Testis (tissue), 3 donors: ENCODE results near the gene CEACAM19. TPM values are rescaled to one million over a fixed set of nuclear protein-coding genes. Genes with fewer than 3 reads are reported as not detected.

ENCODE experiments used
- DNase-seq: peaks from one replicate; pipeline ENCODE4 v3.0.0-alpha.2; 2019
- H3K27ac ChIP-seq, 2 donors: fragments of 200-600 bp; sonication (generic); one replicate each; pipeline ENCODE4 v1.5.1; 2019
- H3K27me3 ChIP-seq: fragments of 200-600 bp; sonication (generic); one replicate; pipeline ENCODE4 v1.5.1; 2019
- H3K36me3 ChIP-seq: fragments of 200-600 bp; sonication (generic); one replicate; pipeline ENCODE4 v1.5.1; 2017; ENCODE audit warnings: low read depth; ENCODE audit errors: missing control alignments
- H3K4me1 ChIP-seq: fragments of 200-600 bp; sonication (generic); one replicate; pipeline ENCODE4 v1.5.1; 2019
- H3K4me3 ChIP-seq, 2 donors: fragments of 200-600 bp; sonication (generic); one replicate each; pipeline ENCODE4 v1.5.1; 2017 to 2019
- H3K9me3 ChIP-seq: fragments of 200-600 bp; sonication (generic); one replicate; pipeline ENCODE4 v1.5.1; 2017
- CTCF ChIP-seq, 3 experiments: fragments of 450-650 bp in 2 of 3; fragments of 200-600 bp in 1 of 3; sonication (generic) in 1 of 3; IDR thresholded peaks; one replicate each; pipeline ENCODE4 v1.5.1; 2016 to 2019; ENCODE audit warnings: antibody characterized with exemption in 3 of 3, mild to moderate bottlenecking in 2 of 3, moderate library complexity in 1 of 3
- POLR2A ChIP-seq: fragments of 450-650 bp; IDR thresholded peaks from one replicate; pipeline ENCODE4 v1.6.1; 2017; ENCODE audit warnings: antibody characterized with exemption, mild to moderate bottlenecking, moderate library complexity
- whole genome bisulfite sequencing, 2 donors: methylation state at CpG; one replicate each; pipeline ENCODE4 v1.1.5; 2018; 5-methylcytosine and 5-hydroxymethylcytosine counted together
- intact Hi-C: fragments of 100-400 bp; cut with DNase I; formaldehyde crosslinking; loops from one replicate; pipeline ENCODE4 v1.15.1; 2023; ENCODE audit warnings: low total_unique reads
- polyA plus RNA-seq: library from polyadenylated mRNA; stranded (reverse); fragments of 350-450 nt; fragmentation: Illumina TruSeq; extraction: RNeasy Lipid Tissue Mini Kit (QIAGEN cat#74804); gene quantifications from one replicate; pipeline ENCODE4 v1.2.3, GENCODE V29; 2014; ENCODE audit warnings: low read depth, low replicate concordance; ENCODE audit not compliant: insufficient read depth
- total RNA-seq, 2 donors: library from RNA; depleted of rRNA; stranded (reverse); fragments of >200 nt; gene quantifications; one replicate each; pipeline ENCODE4 v1.2.3, GENCODE V29; 2016

The CEACAM19 gene
- total and polyA plus RNA-seq, 3 donors from 2014 or later, result 9.9 to 14.7 (median 11.2) TPM

DNA sequence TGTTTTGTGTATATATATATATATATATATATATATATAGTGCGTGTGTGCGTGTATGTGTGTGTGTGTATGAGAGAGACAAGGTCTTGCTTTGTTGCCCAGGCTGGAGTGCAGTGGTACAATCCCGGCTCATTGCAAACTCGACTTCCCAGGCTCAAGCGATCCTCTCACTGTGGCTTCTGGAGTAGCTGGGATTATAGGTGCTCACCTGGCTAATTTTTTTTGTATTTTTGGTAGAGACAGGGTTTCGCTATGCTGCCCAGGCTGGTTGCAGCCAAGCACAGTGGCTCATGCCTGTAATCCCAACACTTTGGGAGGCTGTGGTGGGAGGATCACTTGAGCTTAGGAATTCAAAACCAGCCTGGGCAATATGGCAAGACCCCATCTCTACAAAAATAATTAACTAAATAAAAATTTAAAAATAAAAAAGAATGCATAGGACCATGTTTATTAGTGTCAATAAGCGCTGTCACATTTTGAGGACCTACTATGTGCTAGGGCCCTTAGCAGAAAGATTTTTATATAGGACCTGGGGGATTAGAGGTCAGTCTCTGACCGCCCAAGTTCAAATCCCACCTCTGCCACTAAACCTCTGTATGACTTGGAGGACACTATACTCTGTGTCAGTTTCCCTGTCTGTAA is 25.8 kb upstream of the CEACAM19 start:
- Histone ChIP-seq H3K36me3 (no peaks in the 10 kb centered on the region), H3K27me3 (no peaks in the 10 kb centered on the region), H3K9me3 (no peaks in the 10 kb centered on the region), H3K4me1 (peaks cover 8% of the 10 kb centered on the region), H3K27ac (no peak overlapping the region), H3K4me3 (no peak overlapping the region)
- intact Hi-C loops, result no loop called here
- 69 to 79% methylated on average over 8 of the region's 8 CpGs for WGBS, 2 donors
- TF ChIP-seq CTCF (IDR thresholded peaks at IDR 0.05) (no peak), POLR2A (no peak)
- no peak for DNase-seq

GRCh38 chr19:44646049-44646416 is 25.2 kb upstream of the CEACAM19 start:
- H3K4me1 ChIP-seq, result peaks cover 8% of the 10 kb centered on the region
- H3K9me3 ChIP-seq, result no peaks in the 10 kb centered on the region
- H3K36me3 ChIP-seq, result no peaks in the 10 kb centered on the region
- H3K27me3 ChIP-seq, result no peaks in the 10 kb centered on the region
- no peak for TF ChIP-seq CTCF (IDR thresholded peaks at IDR 0.05)
- no peak for TF ChIP-seq POLR2A
- intact Hi-C loops, result no loop called here
- DNase-seq, result no peak
- H3K4me3 ChIP-seq, result no peak overlapping the region
- 90 to 96% methylated on average over 3 of the region's 3 CpGs for WGBS, 2 donors
- no peak overlapping the region for H3K27ac ChIP-seq

- 46 to 74% methylated on average over 26 to 31 of the region's 31 CpGs for WGBS, 2 donors
- intact Hi-C loops, result no loop called here
- H3K4me3 ChIP-seq, result no peak overlapping the region
- H3K36me3 ChIP-seq, result no peaks in the 10 kb centered on the region
- TF ChIP-seq POLR2A (no peak), CTCF (IDR thresholded peaks at IDR 0.05) (no peak)
- no peak overlapping the region for H3K27ac ChIP-seq
- peaks cover 8% of the 10 kb centered on the region for H3K4me1 ChIP-seq
- no peaks in the 10 kb centered on the region for H3K27me3 ChIP-seq
- no peak for DNase-seq
- H3K9me3 ChIP-seq, result no peaks in the 10 kb centered on the region
These were observed 24.1 kb upstream of the CEACAM19 start for GRCh38 chr19:44647144-44647543.

DNA sequence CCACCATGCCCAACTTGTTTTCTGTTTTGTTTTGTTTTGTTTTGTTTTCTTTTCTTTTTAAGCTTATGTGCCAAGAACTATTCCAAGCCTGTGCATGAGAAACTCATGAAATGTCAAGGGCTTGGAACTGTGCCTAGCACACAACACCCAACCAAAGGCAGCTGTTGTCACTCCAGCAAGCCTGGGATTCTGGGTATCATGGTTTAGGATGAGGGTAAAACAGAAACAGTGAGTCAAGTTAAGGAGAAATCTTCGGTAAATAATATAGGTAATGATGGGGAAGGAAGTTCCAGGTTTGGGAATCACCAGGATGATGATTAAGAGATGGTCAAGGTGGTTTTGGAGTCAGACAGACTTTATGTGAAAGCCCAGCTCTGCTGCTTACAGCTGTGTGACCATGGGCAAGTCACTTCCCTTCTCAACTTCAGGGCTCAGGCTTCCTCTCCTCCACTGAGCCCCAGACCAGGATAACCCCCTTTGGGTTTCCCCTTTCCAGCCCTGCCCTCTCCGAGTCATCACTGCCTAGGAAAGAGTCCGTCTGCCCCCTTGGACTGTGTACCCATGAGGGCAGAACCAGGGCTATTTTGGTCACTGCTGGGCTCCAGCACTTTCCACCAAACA is 22.5 kb upstream of the CEACAM19 start:
- no peak overlapping the region for H3K4me3 ChIP-seq
- no peak for TF ChIP-seq CTCF (IDR thresholded peaks at IDR 0.05)
- no peak for TF ChIP-seq POLR2A
- peak; percentile 53 for DNase-seq
- H3K36me3 ChIP-seq, result no peaks in the 10 kb centered on the region
- intact Hi-C loops, result no loop called here
- 76 to 78% methylated on average over 3 of the region's 3 CpGs for WGBS, 2 donors
- H3K27ac ChIP-seq, result no peak overlapping the region
- no peaks in the 10 kb centered on the region for H3K9me3 ChIP-seq
- no peaks in the 10 kb centered on the region for H3K27me3 ChIP-seq
- H3K4me1 ChIP-seq, result peaks cover 8% of the 10 kb centered on the region
